Stimulated activated CD8-positive, alpha-beta memory T cell treated with anti-CD3 and anti-CD28 coated beads, Interleukin-7, amount 100 ng/mL, for 24 hours (primary cell): ENCODE data around the gene TNNC1.

Experiments
- DNase-seq: peaks from one replicate; pipeline ENCODE4 v3.0.0-alpha.2; 2020; ENCODE audit warnings: low read depth

TNNC1 gene

GRCh38 chr3:52430416-52430810 is 23.4 kb downstream of the TNNC1 start:
- no peak for DNase-seq

GRCh38 chr3:52429779-52430415 is 23.9 kb downstream of the TNNC1 start:
- DNase-seq: no peak

- no peak for DNase-seq
Observed at GRCh38 chr3:52429031-52429430, 24.8 kb downstream of the TNNC1 start.

GRCh38 chr3:52428151-52429005 is 25.5 kb downstream of the TNNC1 start:
- DNase-seq: no peak

- no peak for DNase-seq
Observed at GRCh38 chr3:52423173-52423572, 30.7 kb downstream of the TNNC1 start.

- no peak for DNase-seq
Observed at GRCh38 chr3:52422669-52423068, 31.2 kb downstream of the TNNC1 start.

GRCh38 chr3:52420388-52420787 is 33.5 kb downstream of the TNNC1 start:
- no peak for DNase-seq

- DNase-seq: no peak
Observed at GRCh38 chr3:52415800-52416199, 38.0 kb downstream of the TNNC1 start.

GRCh38 chr3:52408466-52408865 is 45.4 kb downstream of the TNNC1 start:
- DNase-seq: no peak

GRCh38 chr3:52407779-52408178 is 46.1 kb downstream of the TNNC1 start:
- DNase-seq: no peak

- DNase-seq: no peak
Observed at GRCh38 chr3:52406791-52407510, 46.9 kb downstream of the TNNC1 start.

GRCh38 chr3:52406231-52406661 is 47.6 kb downstream of the TNNC1 start:
- DNase-seq: no peak

GRCh38 chr3:52405601-52406110 is 48.2 kb downstream of the TNNC1 start:
- no peak for DNase-seq

- no peak for DNase-seq
Observed at GRCh38 chr3:52405066-52405465, 48.8 kb downstream of the TNNC1 start.

- no peak for DNase-seq
Observed at GRCh38 chr3:52404391-52404790, 49.5 kb downstream of the TNNC1 start.

- DNase-seq: no peak
Observed at GRCh38 chr3:52403955-52404354, 49.9 kb downstream of the TNNC1 start.

- DNase-seq: no peak
Observed at GRCh38 chr3:52403271-52403841, 50.5 kb downstream of the TNNC1 start.

GRCh38 chr3:52402706-52403270 is 51.1 kb downstream of the TNNC1 start:
- no peak for DNase-seq

GRCh38 chr3:52402101-52402521 is 51.7 kb downstream of the TNNC1 start:
- no peak for DNase-seq

GRCh38 chr3:52401551-52401950 is 52.3 kb downstream of the TNNC1 start:
- no peak for DNase-seq
